Calu3 (cell line): ENCODE results near the gene NKD1. TPM values are rescaled to one million over a fixed set of nuclear protein-coding genes. Genes with fewer than 3 reads are reported as not detected.

Experiments
- BruUV-seq: library from RNA; stranded (reverse); fragments of 400-500 nt; replicated peaks from 2 replicates; lab custom pipeline; 2021; lab: Mats Ljungman, UMichigan
- CTCF ChIA-PET: fragments of 300-600 bp; sonication (Branson Sonifier 250); formaldehyde crosslinking; loops from one replicate; lab custom pipeline; 2022; ENCODE audit warnings: antibody characterized with exemption; lab: Charles Lee
- DNase-seq: peaks from one replicate; pipeline ENCODE4 v3.0.0; 2022
- H3K27ac Mint-ChIP-seq: one replicate; pipeline ENCODE4 v1.8.0; 2022; ENCODE audit warnings: mixed read lengths; ENCODE audit not compliant: unreplicated experiment
- H3K27me3 Mint-ChIP-seq: one replicate; pipeline ENCODE4 v1.8.0; 2022; ENCODE audit warnings: mixed read lengths; ENCODE audit not compliant: unreplicated experiment
- H3K36me3 Mint-ChIP-seq: one replicate; pipeline ENCODE4 v1.8.0; 2022; ENCODE audit warnings: mild to moderate bottlenecking, moderate library complexity, mixed read lengths; ENCODE audit not compliant: insufficient read depth, unreplicated experiment
- H3K4me1 Mint-ChIP-seq: one replicate; pipeline ENCODE4 v1.8.0; 2022; ENCODE audit warnings: mild to moderate bottlenecking, low read depth, mixed read lengths; ENCODE audit not compliant: unreplicated experiment
- H3K4me3 Mint-ChIP-seq: one replicate; pipeline ENCODE4 v1.8.0; 2022; ENCODE audit warnings: mild to moderate bottlenecking, low read depth, moderate library complexity, mixed read lengths; ENCODE audit not compliant: unreplicated experiment
- H3K9me3 Mint-ChIP-seq: one replicate; pipeline ENCODE4 v1.8.0; 2022; ENCODE audit warnings: low read depth, mixed read lengths; ENCODE audit not compliant: unreplicated experiment
- intact Hi-C: fragments of 100-400 bp; cut with micrococcal nuclease; formaldehyde crosslinking; loops from one replicate; pipeline ENCODE4 v1.10.0; 2022; ENCODE audit not compliant: unreplicated experiment
- total RNA-seq: library from RNA; stranded (reverse); gene quantifications from 2 replicates; pipeline ENCODE4 v1.2.3, GENCODE V29; 2022
- TF ChIP-seq, protein P1 (sequence below): fragments of 200-600 bp; IDR thresholded peaks from one replicate; pipeline ENCODE4 v1.8.0; 2022; ENCODE audit warnings: antibody characterized with exemption; ENCODE audit not compliant: unreplicated experiment

The NKD1 gene
- total RNA-seq, 1 experiment from 2014 or later = 0.31 TPM

DNA sequence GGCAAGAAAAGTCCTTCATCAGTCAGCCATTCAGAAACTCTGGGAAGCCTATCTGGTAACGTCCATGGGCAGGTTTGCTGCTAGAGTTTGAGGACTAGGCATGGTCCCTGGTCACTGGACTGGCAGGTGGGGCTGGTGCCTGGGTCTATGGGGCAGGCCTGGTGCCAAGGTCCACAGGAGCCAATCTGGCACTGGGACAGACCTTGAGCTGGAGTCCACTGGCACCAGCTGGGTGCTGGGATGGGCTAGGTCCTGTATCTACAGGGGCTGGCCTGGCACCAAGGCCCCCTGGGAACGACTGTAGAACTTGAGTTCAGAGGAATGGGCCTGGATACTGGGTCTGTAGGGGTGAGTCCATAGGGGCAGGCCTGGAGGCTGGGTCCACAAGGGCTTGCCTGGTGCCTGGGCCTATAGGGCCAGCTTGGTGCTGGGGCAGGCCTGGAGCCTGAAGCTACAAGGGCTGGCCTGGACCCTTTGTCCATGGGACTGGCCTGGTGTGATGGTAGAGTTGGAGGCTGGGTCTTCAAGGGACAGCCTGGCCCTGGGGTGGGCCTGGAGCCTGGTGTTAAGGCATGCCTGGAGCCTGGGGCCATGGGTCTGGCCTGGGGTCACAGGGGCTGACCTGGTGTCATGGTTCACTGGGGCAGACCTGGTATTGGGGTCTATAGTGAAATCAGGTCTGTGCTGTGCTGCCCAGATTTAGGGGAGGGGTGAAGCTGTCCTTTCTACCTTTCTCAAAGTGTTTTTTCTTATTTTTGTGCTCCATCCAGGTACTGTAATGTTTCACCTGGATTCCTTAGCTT is 30.5 kb upstream of the NKD1 start:
- BruUV-seq = no TSS peak
- CTCF ChIA-PET = no interaction called here

DNA sequence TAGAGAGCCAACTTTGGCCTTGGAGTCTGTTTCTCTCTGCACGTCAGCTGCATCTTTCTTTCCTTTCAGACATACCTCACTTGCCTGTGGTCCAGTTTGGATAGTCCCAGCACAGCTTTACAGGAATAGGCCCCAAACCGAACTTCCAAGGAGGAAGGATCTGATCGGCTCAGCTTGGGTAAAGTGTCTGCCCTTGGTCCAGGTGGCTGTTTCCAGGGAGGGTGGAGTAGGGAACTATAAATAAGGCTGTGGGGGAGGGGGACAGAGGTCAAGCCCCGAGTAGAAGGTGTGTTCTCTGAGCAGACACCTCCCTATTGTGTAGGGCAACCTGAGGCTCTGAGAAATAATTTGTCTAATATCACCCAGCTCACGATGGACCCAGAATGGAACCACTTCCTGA is 29.2 kb upstream of the NKD1 start:
- Mint-ChIP-seq H3K27me3 (peaks cover 69% of the 10 kb centered on the region), H3K4me3 (no peak overlapping the region), H3K36me3 (no peaks in the 10 kb centered on the region), H3K4me1 (no peaks in the 10 kb centered on the region), H3K9me3 (peaks cover 7% of the 10 kb centered on the region), H3K27ac (no peak overlapping the region)
- CTCF ChIA-PET = no interaction called here
- TF ChIP-seq, protein P1, sequence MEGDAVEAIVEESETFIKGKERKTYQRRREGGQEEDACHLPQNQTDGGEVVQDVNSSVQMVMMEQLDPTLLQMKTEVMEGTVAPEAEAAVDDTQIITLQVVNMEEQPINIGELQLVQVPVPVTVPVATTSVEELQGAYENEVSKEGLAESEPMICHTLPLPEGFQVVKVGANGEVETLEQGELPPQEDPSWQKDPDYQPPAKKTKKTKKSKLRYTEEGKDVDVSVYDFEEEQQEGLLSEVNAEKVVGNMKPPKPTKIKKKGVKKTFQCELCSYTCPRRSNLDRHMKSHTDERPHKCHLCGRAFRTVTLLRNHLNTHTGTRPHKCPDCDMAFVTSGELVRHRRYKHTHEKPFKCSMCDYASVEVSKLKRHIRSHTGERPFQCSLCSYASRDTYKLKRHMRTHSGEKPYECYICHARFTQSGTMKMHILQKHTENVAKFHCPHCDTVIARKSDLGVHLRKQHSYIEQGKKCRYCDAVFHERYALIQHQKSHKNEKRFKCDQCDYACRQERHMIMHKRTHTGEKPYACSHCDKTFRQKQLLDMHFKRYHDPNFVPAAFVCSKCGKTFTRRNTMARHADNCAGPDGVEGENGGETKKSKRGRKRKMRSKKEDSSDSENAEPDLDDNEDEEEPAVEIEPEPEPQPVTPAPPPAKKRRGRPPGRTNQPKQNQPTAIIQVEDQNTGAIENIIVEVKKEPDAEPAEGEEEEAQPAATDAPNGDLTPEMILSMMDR = no peak
- intact Hi-C loops = no loop called here
- no TSS peak for BruUV-seq
- no peak for DNase-seq

More for the DNA sequence above, 30.5 kb upstream of the NKD1 start:
- TF ChIP-seq, protein P1 = no peak
- intact Hi-C loops = no loop called here
- H3K36me3 Mint-ChIP-seq = no peaks in the 10 kb centered on the region
- no peaks in the 10 kb centered on the region for H3K4me1 Mint-ChIP-seq
- H3K27me3 Mint-ChIP-seq = peaks cover 58% of the 10 kb centered on the region
- H3K27ac Mint-ChIP-seq = no peak overlapping the region
- peaks cover 7% of the 10 kb centered on the region for H3K9me3 Mint-ChIP-seq
- no peak for DNase-seq
- H3K4me3 Mint-ChIP-seq = no peak overlapping the region

DNA sequence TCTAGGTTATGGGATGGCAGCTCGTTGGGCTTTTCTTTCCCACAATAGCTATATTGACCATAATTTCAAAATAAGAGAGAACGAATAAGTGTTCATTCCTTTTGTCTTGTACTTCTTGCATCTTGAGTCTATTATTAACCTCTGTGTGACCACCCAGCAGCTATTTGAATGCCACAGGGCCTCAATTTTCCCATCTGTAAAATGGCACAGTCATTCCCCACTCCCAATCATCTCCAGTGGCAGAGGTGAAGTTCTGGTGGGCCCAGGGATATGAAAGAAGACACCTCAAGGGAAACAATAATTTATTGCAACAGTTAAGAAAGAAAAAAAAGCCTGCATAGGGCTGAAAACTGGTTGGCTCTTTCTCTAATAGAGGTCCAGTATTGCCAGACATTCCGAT is 28.6 kb upstream of the NKD1 start:
- Mint-ChIP-seq H3K9me3 (peaks cover 7% of the 10 kb centered on the region), H3K27me3 (peaks cover 69% of the 10 kb centered on the region), H3K36me3 (no peaks in the 10 kb centered on the region), H3K27ac (no peak overlapping the region), H3K4me3 (no peak overlapping the region), H3K4me1 (no peaks in the 10 kb centered on the region)
- intact Hi-C loops = no loop called here
- CTCF ChIA-PET = no interaction called here
- no peak for DNase-seq
- no TSS peak for BruUV-seq
- TF ChIP-seq, protein P1 = no peak

DNA sequence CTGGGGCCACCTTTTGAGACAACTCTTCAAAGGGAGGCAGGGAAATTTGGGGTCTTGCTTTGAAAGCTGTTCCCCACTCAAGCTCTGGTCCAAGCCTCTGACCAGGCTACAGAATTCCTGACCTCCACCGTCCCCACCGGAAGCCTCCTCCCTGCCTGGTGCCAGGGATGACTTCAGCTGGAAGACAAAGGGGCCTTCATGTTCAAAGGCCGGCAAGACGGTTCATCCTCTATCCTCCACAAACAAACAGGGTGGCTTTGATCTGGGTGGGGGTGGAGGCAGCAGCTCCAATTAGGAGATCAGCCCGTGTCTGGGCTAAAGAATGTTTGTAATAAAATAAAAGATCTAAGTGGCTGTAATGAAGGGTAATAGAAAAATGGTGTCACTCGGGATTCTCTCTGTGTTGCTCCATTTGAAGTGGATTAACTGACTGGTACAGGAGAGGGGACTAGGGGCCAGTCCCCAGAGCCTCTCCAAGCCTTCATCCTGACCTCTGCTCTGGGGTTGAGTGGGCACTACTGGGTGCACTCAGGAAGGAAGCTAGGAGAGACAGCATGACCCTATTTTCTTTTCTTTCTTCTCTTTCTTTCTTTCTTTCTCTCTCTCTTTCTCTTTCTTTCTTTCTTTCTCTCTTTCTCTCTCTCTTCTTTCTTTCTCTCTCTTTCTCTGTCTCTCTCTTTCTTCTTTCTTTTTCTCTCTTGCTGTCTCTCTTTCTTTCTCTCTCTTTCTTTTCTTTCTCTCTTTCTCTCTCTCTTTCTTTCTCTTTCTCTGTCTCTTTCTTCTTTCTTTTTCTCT is 27.5 kb upstream of the NKD1 start:
- BruUV-seq = no TSS peak
- Mint-ChIP-seq H3K27me3 (peaks cover 67% of the 10 kb centered on the region), H3K4me1 (no peaks in the 10 kb centered on the region), H3K36me3 (no peaks in the 10 kb centered on the region), H3K4me3 (no peak overlapping the region), H3K9me3 (peaks cover 7% of the 10 kb centered on the region), H3K27ac (no peak overlapping the region)
- CTCF ChIA-PET = no interaction called here
- no peak for DNase-seq
- TF ChIP-seq, protein P1 = no peak
- intact Hi-C loops = no loop called here
